Hematopoietic multipotent progenitor cell (in vitro differentiated cells): ENCODE data around the gene LACRT. TPM values are rescaled to one million over a fixed set of nuclear protein-coding genes. Genes with fewer than 3 reads are reported as not detected.

ENCODE experiments used
- total RNA-seq: library from RNA; depleted of rRNA; stranded (reverse); fragments of >200 nt; gene quantifications from one replicate; pipeline ENCODE4 v1.2.3, GENCODE V29; 2012

LACRT gene
- total RNA-seq, 1 donor, result not detected

Other genes starting within 250 kb of the LACRT start
- 192 TPM for gene ITGA5, start 215.6 kb downstream of the LACRT start, total RNA-seq
- gene GTSF1, start 161.3 kb downstream of the LACRT start, total RNA-seq, result 5.1 TPM
- 194 TPM for gene NCKAP1L, start 137.1 kb downstream of the LACRT start, total RNA-seq
- gene PDE1B, start 85.3 kb downstream of the LACRT start, total RNA-seq, result 6.7 TPM
- not detected for gene PPP1R1A, start 46.2 kb downstream of the LACRT start, total RNA-seq
- gene DCD, start 13.5 kb upstream of the LACRT start, total RNA-seq, result not detected
- not detected for gene MUCL1, start 219.6 kb upstream of the LACRT start, total RNA-seq